ENCODE data around the gene PPFIBP1.
"Not testable (repeated sequence)": the region's sequence is repeated elsewhere in the genome, so short reads cannot be mapped to it uniquely, and the experiment has no call there.

PPFIBP1 gene

GRCh38 chr12:27733791-27734190 lies 209.8 kb downstream of the PPFIBP1 start:
- DNase-seq = peak; percentile 4 to 85
- Histone ChIP-seq H2BK5ac (ENCODE audit: low read depth, low read length, poor library complexity) (no peak overlapping the region), H3K23ac (ENCODE audit: low read length) (no peak overlapping the region), H3K18ac (ENCODE audit: low read length) (no peak overlapping the region), H3K4me2 (ENCODE audit: low read length) (no peak overlapping the region), H2BK120ac (ENCODE audit: insufficient read depth, low read length, poor library complexity) (no peak overlapping the region), H3K14ac (ENCODE audit: low read length) (no peak overlapping the region), H3K4me3 (ENCODE audit: low read depth, low read length) (no peak overlapping the region), H4K91ac (ENCODE audit: low read depth, low read length) (no peak overlapping the region), H4K12ac (ENCODE audit: low read depth, low read length) (no peak overlapping the region), H3K4me1 (ENCODE audit: control insufficient read depth in 1 of 2, insufficient read depth in 2 of 2, low read length in 2 of 2) (no peaks in the 10 kb centered on the region), H3K9me3 (ENCODE audit: insufficient read depth, low read depth, low read length) (no peaks in the 10 kb centered on the region), H3K9ac (ENCODE audit: low read length) (no peak overlapping the region), H3K36me3 (ENCODE audit: control insufficient read depth in 1 of 2, insufficient read depth in 2 of 2, low read length in 2 of 2) (peaks cover 7 to 9% of the 10 kb centered on the region in 2 experiments), H2AFZ (ENCODE audit: insufficient read depth, low read length, poor library complexity) (no peak overlapping the region), H3K79me1 (ENCODE audit: low read length) (no peaks in the 10 kb centered on the region), H3K27me3 (ENCODE audit: insufficient read depth, low read length) (no peaks in the 10 kb centered on the region), H3K27ac (ENCODE audit: low read depth, low read length) (no peak overlapping the region), H4K8ac (ENCODE audit: low read depth, low read length) (no peak overlapping the region), H2AK5ac (ENCODE audit: low read length) (no peak overlapping the region), H3K4ac (ENCODE audit: low read depth, low read length) (no peak overlapping the region), H2BK12ac (ENCODE audit: low read length) (no peak overlapping the region), H3K79me2 (ENCODE audit: control insufficient read depth, insufficient read depth, low read length, poor library complexity) (no peaks in the 10 kb centered on the region)
- no CpG with 5 or more reads among the region's 1 CpG for WGBS (ENCODE audit: extremely low coverage, insufficient coverage, insufficient read length)

GRCh38 chr12:27734321-27734720 lies 210.3 kb downstream of the PPFIBP1 start:
- H2AK5ac ChIP-seq (ENCODE audit: low read length); H2BK5ac ChIP-seq (ENCODE audit: low read depth, low read length, poor library complexity); H2BK12ac ChIP-seq (ENCODE audit: low read length); H3K18ac ChIP-seq (ENCODE audit: low read length); H3K27me3 ChIP-seq (ENCODE audit: insufficient read depth, low read length); H3K4me2 ChIP-seq (ENCODE audit: low read length); H3K4me3 ChIP-seq (ENCODE audit: low read depth, low read length); H4K91ac ChIP-seq (ENCODE audit: low read depth, low read length); H4K8ac ChIP-seq (ENCODE audit: low read depth, low read length); H3K79me2 ChIP-seq (ENCODE audit: control insufficient read depth, insufficient read depth, low read length, poor library complexity); H3K4ac ChIP-seq (ENCODE audit: low read depth, low read length); H3K23ac ChIP-seq (ENCODE audit: low read length); H2AFZ ChIP-seq (ENCODE audit: insufficient read depth, low read length, poor library complexity); H3K9me3 ChIP-seq (ENCODE audit: insufficient read depth, low read depth, low read length); H3K14ac ChIP-seq (ENCODE audit: low read length); H2BK120ac ChIP-seq (ENCODE audit: insufficient read depth, low read length, poor library complexity); H3K79me1 ChIP-seq (ENCODE audit: low read length); H3K27ac ChIP-seq (ENCODE audit: low read depth, low read length); H4K12ac ChIP-seq (ENCODE audit: low read depth, low read length); H3K4me1 ChIP-seq (ENCODE audit: control insufficient read depth in 1 of 2, insufficient read depth in 2 of 2, low read length in 2 of 2); H3K9ac ChIP-seq (ENCODE audit: low read length): not testable (repeated sequence)
- peaks cover 9 to 10% of the 10 kb centered on the region in 2 experiments for H3K36me3 ChIP-seq (ENCODE audit: control insufficient read depth in 1 of 2, insufficient read depth in 2 of 2, low read length in 2 of 2)
- no CpG with 5 or more reads among the region's 9 CpGs for WGBS (ENCODE audit: extremely low coverage, insufficient coverage, insufficient read length)
- DNase-seq = peak; percentile 58 to 69

DNA sequence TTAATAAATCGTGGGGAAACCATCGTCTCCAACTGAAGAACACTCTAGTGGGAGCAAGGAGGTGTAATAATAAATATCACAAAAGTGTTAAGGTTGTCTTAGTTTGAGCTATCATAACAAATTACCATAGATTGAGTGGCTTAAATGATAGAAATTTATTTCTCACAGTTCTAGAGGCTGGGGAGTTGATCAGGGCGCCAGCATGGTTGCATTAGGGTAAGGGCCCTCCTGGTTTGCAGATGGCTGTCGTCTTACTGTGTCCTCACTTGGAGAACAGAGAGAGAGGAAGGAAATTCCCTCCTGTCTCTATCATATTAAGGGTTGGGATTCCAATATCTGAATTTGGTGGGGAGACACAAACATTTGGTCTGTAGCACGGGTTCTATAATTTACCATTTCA lies 219.6 kb downstream of the PPFIBP1 start:
- H3K79me1 ChIP-seq (ENCODE audit: low read length) = no peaks in the 10 kb centered on the region
- peak; percentile 79 to 88 for DNase-seq
- H3K36me3 ChIP-seq (ENCODE audit: control insufficient read depth in 1 of 2, insufficient read depth in 2 of 2, low read length in 2 of 2) = peaks cover 2 to 12% of the 10 kb centered on the region in 2 experiments
- H3K4me1 ChIP-seq (ENCODE audit: control insufficient read depth in 1 of 2, insufficient read depth in 2 of 2, low read length in 2 of 2) = no peaks in the 10 kb centered on the region
- no peak overlapping the region for H3K4ac ChIP-seq (ENCODE audit: low read depth, low read length)
- no peak overlapping the region for H3K27ac ChIP-seq (ENCODE audit: low read depth, low read length)
- H2BK5ac ChIP-seq (ENCODE audit: low read depth, low read length, poor library complexity) = no peak overlapping the region
- no peaks in the 10 kb centered on the region for H3K79me2 ChIP-seq (ENCODE audit: control insufficient read depth, insufficient read depth, low read length, poor library complexity)
- no peak overlapping the region for H3K14ac ChIP-seq (ENCODE audit: low read length)
- no peak overlapping the region for H3K23ac ChIP-seq (ENCODE audit: low read length)
- H2AK5ac ChIP-seq (ENCODE audit: low read length) = no peak overlapping the region
- H3K9ac ChIP-seq (ENCODE audit: low read length) = no peak overlapping the region
- no peak overlapping the region for H3K4me3 ChIP-seq (ENCODE audit: low read depth, low read length)
- H3K4me2 ChIP-seq (ENCODE audit: low read length) = no peak overlapping the region
- no peak overlapping the region for H4K91ac ChIP-seq (ENCODE audit: low read depth, low read length)
- no peak overlapping the region for H3K18ac ChIP-seq (ENCODE audit: low read length)
- no CpG with 5 or more reads among the region's 5 CpGs for WGBS (ENCODE audit: extremely low coverage, insufficient coverage, insufficient read length)
- no peak overlapping the region for H2BK120ac ChIP-seq (ENCODE audit: insufficient read depth, low read length, poor library complexity)
- H4K8ac ChIP-seq (ENCODE audit: low read depth, low read length) = no peak overlapping the region
- no peak overlapping the region for H2BK12ac ChIP-seq (ENCODE audit: low read length)
- H4K12ac ChIP-seq (ENCODE audit: low read depth, low read length) = no peak overlapping the region
- no peak overlapping the region for H2AFZ ChIP-seq (ENCODE audit: insufficient read depth, low read length, poor library complexity)
- H3K27me3 ChIP-seq (ENCODE audit: insufficient read depth, low read length) = no peaks in the 10 kb centered on the region
- no peaks in the 10 kb centered on the region for H3K9me3 ChIP-seq (ENCODE audit: insufficient read depth, low read depth, low read length)

All from trophoblast cell (in vitro differentiated cells and primary cell).